Neutrophil (primary cell): ENCODE data around the gene PORCN.

ENCODE experiments used
- H3K27ac ChIP-seq: fragments of 200-600 bp; sonication (generic); 2 replicates; pipeline ENCODE4 v1.5.1; 2016; ENCODE audit warnings: mild to moderate bottlenecking, moderate library complexity
- H3K27me3 ChIP-seq: fragments of 200-600 bp; sonication (generic); 2 replicates; pipeline ENCODE4 v1.6.0; 2016; ENCODE audit warnings: mild to moderate bottlenecking
- H3K36me3 ChIP-seq: fragments of 200-600 bp; sonication (generic); 2 replicates; pipeline ENCODE4 v1.5.1; 2017
- H3K4me1 ChIP-seq, 2 experiments: fragments of 200-600 bp in 1 of 2; sonication (generic) in 1 of 2; 1 replicate in 1 of 2; 2 replicates in 1 of 2; pipeline versions ENCODE4 v1.5.1 to v1.6.1; 2013 to 2016; ENCODE audit warnings: low read depth in 1 of 2, low read length in 1 of 2, mild to moderate bottlenecking in 1 of 2, moderate library complexity in 1 of 2; ENCODE audit not compliant: control insufficient read depth in 1 of 2, insufficient read depth in 1 of 2
- H3K4me3 ChIP-seq, 2 experiments: fragments of 200-600 bp in 1 of 2; sonication (generic) in 1 of 2; 1 replicate in 1 of 2; 2 replicates in 1 of 2; pipeline ENCODE4 v1.5.1; 2013 to 2016; ENCODE audit warnings: low read depth in 1 of 2, low read length in 1 of 2, mild to moderate bottlenecking in 1 of 2, moderate library complexity in 1 of 2
- H3K9me3 ChIP-seq: fragments of 200-600 bp; sonication (generic); 2 replicates; pipeline ENCODE4 v1.5.1; 2016
- CTCF ChIP-seq: fragments of 200-600 bp; sonication (generic); IDR thresholded peaks from 2 replicates; pipeline ENCODE4 v1.5.1; 2016; ENCODE audit warnings: antibody characterized with exemption

Gene PORCN

DNA sequence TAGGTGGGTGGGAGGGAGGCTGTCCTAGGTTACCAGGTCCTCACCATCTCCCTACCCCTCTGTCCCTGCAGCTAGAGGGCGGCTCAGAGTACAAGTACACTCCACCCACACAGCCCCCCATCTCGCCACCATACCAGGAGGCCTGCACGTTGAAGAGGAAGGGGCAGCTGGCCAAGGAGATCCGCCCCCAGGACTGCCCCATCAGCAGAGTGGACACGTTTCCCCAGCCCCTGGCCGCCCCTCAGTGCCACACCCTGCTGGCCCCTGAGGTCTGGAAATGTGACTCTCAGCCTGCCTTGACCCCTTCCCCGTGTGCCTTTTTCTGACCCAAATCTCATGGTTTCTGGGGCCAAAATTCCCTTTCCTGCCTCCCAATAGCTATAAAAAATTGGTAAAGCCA lies 26.3 kb upstream of the PORCN start:
- no peak overlapping the region for H3K4me3 ChIP-seq
- no peaks in the 10 kb centered on the region for H3K4me1 ChIP-seq
- peaks cover 17% of the 10 kb centered on the region for H3K36me3 ChIP-seq
- H3K9me3 ChIP-seq = no peaks in the 10 kb centered on the region
- no peak for TF ChIP-seq CTCF
- H3K27ac ChIP-seq = no peak overlapping the region
- H3K27me3 ChIP-seq = no peaks in the 10 kb centered on the region

GRCh38 chrX:48487362-48487798 lies 21.4 kb upstream of the PORCN start:
- Histone ChIP-seq H3K36me3 (peaks cover 3% of the 10 kb centered on the region), H3K27me3 (no peaks in the 10 kb centered on the region), H3K4me3 (no peak overlapping the region), H3K4me1 (no peaks in the 10 kb centered on the region), H3K9me3 (no peaks in the 10 kb centered on the region), H3K27ac (peak overlapping the region; percentile 33)
- TF ChIP-seq CTCF = no peak

- H3K36me3 ChIP-seq = no peaks in the 10 kb centered on the region
- no peak for TF ChIP-seq CTCF
- no peaks in the 10 kb centered on the region for H3K27me3 ChIP-seq
- no peaks in the 10 kb centered on the region for H3K4me1 ChIP-seq
- H3K9me3 ChIP-seq = no peaks in the 10 kb centered on the region
- H3K27ac ChIP-seq = no peak overlapping the region
- H3K4me3 ChIP-seq = no peak overlapping the region
These were observed 20.8 kb upstream of the PORCN start for GRCh38 chrX:48488034-48488433.

DNA sequence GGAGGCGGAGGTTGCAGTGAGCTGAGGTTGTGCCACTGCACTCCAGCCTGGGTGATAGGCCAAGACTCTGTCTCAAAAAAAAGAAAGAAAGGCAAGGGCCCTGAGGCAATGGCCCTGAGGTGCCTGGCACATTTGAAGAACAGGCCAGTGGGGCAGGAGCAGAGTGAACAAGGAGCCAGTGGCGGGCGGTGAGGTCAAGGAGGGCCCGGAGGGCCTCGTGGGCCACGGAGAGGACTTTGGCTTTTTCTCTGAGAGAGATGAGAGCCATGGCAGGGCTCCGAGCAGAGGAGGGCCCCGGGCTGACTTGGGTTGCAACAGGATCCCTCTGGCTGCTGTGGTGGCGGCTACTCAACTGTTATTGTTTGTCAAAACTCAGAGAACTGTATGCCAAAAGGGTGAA lies 19.5 kb upstream of the PORCN start:
- TF ChIP-seq CTCF = no peak
- Histone ChIP-seq H3K4me1 (no peaks in the 10 kb centered on the region), H3K27me3 (no peaks in the 10 kb centered on the region), H3K4me3 (no peak overlapping the region), H3K27ac (no peak overlapping the region), H3K9me3 (no peaks in the 10 kb centered on the region), H3K36me3 (no peaks in the 10 kb centered on the region)

GRCh38 chrX:48489892-48490291 lies 18.9 kb upstream of the PORCN start:
- no peaks in the 10 kb centered on the region for H3K27me3 ChIP-seq
- H3K27ac ChIP-seq = no peak overlapping the region
- TF ChIP-seq CTCF = no peak

DNA sequence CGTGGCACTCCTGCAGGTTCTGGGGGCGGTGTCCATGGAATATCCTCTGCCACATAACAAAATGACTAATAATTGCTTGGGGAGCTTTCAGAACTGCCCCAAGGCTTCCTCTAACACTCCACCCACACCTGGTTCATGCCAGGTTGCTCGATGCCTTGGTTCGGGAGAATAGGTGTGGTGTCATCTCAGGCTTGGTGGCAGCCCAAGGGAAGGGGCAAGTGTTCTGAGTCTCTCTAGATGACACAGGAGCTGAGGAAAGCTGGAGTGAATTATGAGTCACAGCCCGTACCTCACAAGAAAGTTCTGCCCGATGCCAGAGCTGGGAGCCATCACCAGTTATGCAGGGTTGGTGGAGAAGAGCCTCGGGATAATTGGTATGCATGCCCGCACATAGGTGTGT lies 18.1 kb upstream of the PORCN start:
- Histone ChIP-seq H3K4me1 (no peaks in the 10 kb centered on the region), H3K27me3 (no peaks in the 10 kb centered on the region), H3K9me3 (no peaks in the 10 kb centered on the region), H3K36me3 (no peaks in the 10 kb centered on the region), H3K27ac (no peak overlapping the region), H3K4me3 (no peak overlapping the region)
- no peak for TF ChIP-seq CTCF

More at GRCh38 chrX:48489892-48490291, 18.9 kb upstream of the PORCN start:
- H3K4me1 ChIP-seq = no peaks in the 10 kb centered on the region
- H3K9me3 ChIP-seq = no peaks in the 10 kb centered on the region
- H3K4me3 ChIP-seq = no peak overlapping the region
- H3K36me3 ChIP-seq = no peaks in the 10 kb centered on the region
